Kidney epithelial cell (primary cell): ENCODE data around the gene NRP1. TPM values are rescaled to one million over a fixed set of nuclear protein-coding genes. Genes with fewer than 3 reads are reported as not detected.

Source experiments
- DNase-seq: peaks from one replicate; pipeline ENCODE4 v3.0.0-alpha.2; 2010; ENCODE audit warnings: low read depth
- H3K27me3 ChIP-seq: 2 replicates; pipeline ENCODE4 v1.6.0; 2011; ENCODE audit warnings: low read length; ENCODE audit not compliant: control insufficient read depth, insufficient read depth
- H3K36me3 ChIP-seq: 2 replicates; pipeline ENCODE4 v1.5.1; 2011; ENCODE audit warnings: low read length; ENCODE audit not compliant: control insufficient read depth, insufficient read depth
- H3K4me3 ChIP-seq: 2 replicates; pipeline ENCODE4 v1.5.1; 2011; ENCODE audit warnings: low read depth, mild to moderate bottlenecking, control low read depth, low read length
- CTCF ChIP-seq: IDR thresholded peaks from 2 replicates; pipeline ENCODE4 v1.5.1; 2011; ENCODE audit warnings: mild to moderate bottlenecking, moderate library complexity, low read length, control low read depth, inconsistent platforms; ENCODE audit not compliant: insufficient read depth, poor library complexity, severe bottlenecking
- total RNA-seq: library from RNA; depleted of rRNA; stranded (reverse); fragments of >200 nt; gene quantifications from 2 replicates; pipeline ENCODE4 v1.2.3, GENCODE V29; 2015

The NRP1 gene
- total RNA-seq, 1 donor from 2014 or later: 72.6 TPM

- H3K36me3 ChIP-seq: peaks cover 3% of the 10 kb centered on the region
- H3K4me3 ChIP-seq: no peak overlapping the region
- no peak for TF ChIP-seq CTCF
- no peak for DNase-seq
- H3K27me3 ChIP-seq: no peaks in the 10 kb centered on the region
These were observed 118.8 kb downstream of the NRP1 start for GRCh38 chr10:33215635-33216034.

DNA sequence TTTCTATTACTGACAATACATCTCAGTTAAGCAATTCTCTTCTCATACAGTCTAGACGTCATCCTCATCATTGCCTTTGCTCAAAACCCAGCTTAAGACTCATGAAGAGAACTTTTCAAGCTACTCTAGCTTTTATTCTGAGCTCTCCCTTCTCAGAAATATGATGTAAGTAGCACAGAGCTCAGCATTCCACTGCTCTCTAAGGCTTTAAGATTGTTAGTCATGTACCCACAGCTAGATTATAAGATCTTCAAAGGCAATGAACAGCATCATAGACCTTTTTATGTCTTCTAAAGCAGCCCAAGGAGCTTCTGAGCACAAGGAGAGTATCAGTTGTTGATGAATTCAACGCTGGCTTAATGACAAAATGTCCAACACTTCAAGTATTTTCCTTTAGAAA lies 119.3 kb downstream of the NRP1 start:
- H3K36me3 ChIP-seq: peaks cover 3% of the 10 kb centered on the region
- no peaks in the 10 kb centered on the region for H3K27me3 ChIP-seq
- TF ChIP-seq CTCF: no peak
- no peak overlapping the region for H3K4me3 ChIP-seq
- no peak for DNase-seq

DNA sequence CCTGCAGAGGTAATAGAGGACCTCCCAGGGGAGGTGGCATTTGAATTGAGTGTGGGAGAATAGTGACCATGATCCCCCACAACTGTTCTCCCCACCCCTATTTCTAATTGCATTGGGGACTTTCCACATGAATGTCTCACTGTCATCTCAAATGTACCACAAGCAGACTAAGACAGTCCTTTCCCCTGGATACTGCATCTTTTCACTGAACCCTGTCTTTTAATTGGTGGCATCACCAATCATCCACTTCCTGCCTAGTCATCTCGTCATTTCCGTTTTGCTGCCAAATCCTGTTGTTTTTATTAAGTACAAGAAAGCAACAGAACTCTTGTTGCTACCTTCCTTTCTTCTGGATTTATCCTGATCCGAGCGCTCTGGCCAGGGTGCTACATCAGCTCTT lies 120.3 kb downstream of the NRP1 start:
- Histone ChIP-seq H3K36me3 (peaks cover 3% of the 10 kb centered on the region), H3K4me3 (no peak overlapping the region)
- no peak for DNase-seq

GRCh38 chr10:33212061-33212748 lies 122.3 kb downstream of the NRP1 start:
- H3K27me3 ChIP-seq: no peaks in the 10 kb centered on the region

More for the DNA sequence above, 120.3 kb downstream of the NRP1 start:
- no peaks in the 10 kb centered on the region for H3K27me3 ChIP-seq
- TF ChIP-seq CTCF: no peak

GRCh38 chr10:33211106-33211878 lies 123.2 kb downstream of the NRP1 start:
- H3K4me3 ChIP-seq: no peak overlapping the region

More at GRCh38 chr10:33212061-33212748, 122.3 kb downstream of the NRP1 start:
- TF ChIP-seq CTCF: no peak
- Histone ChIP-seq H3K36me3 (peaks cover 4% of the 10 kb centered on the region), H3K4me3 (no peak overlapping the region)
- DNase-seq: no peak

More at GRCh38 chr10:33211106-33211878, 123.2 kb downstream of the NRP1 start:
- DNase-seq: no peak
- Histone ChIP-seq H3K36me3 (peaks cover 4% of the 10 kb centered on the region), H3K27me3 (no peaks in the 10 kb centered on the region)
- no peak for TF ChIP-seq CTCF
